D341Med (cell line): Measurements from ENCODE around the gene CYP4Z1.
"Not testable (repeated sequence)": the region's sequence is repeated elsewhere in the genome, so short reads cannot be mapped to it uniquely, and the experiment has no call there.

Source experiments
- DNase-seq: peaks from one replicate; pipeline ENCODE4 v3.0.0; 2012; ENCODE audit warnings: low spot score

Gene CYP4Z1, protein sequence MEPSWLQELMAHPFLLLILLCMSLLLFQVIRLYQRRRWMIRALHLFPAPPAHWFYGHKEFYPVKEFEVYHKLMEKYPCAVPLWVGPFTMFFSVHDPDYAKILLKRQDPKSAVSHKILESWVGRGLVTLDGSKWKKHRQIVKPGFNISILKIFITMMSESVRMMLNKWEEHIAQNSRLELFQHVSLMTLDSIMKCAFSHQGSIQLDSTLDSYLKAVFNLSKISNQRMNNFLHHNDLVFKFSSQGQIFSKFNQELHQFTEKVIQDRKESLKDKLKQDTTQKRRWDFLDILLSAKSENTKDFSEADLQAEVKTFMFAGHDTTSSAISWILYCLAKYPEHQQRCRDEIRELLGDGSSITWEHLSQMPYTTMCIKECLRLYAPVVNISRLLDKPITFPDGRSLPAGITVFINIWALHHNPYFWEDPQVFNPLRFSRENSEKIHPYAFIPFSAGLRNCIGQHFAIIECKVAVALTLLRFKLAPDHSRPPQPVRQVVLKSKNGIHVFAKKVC

GRCh38 chr1:47067097-47067594, at the start of gene CYP4Z1:
Gene CYP4Z1, plus strand, starts transcription at chr1:47067231. Its CDS starts 260 bp downstream, at chr1:47067491.
- no peak for DNase-seq

DNA sequence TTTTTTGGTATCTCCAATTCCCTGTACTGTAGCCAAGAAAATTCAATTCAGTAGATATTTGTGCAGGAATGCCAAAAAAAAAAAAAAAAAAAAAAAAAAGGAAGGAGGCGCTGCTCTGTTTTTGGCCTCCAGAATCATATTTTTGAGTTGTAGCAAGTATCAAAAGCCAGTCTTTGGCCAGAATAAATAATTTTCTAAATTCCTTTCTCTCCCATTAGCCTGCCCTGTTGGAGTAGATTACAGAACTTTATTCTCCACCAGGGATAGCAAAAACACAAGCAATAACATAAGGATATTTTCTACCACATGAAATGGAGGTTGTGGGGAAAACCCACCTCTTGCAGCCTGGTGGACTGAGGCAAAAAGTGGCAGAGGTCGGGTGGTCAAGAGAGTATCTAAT, 46.0 kb upstream of the CYP4Z1 start:
- DNase-seq, result no peak

GRCh38 chr1:47023268-47024140, 43.5 kb upstream of the CYP4Z1 start, which contains the start of gene CYP4X1:
Gene CYP4X1, plus strand, starts transcription at chr1:47023669. Its CDS starts 149 bp downstream, at chr1:47023818.
- DNase-seq, result peak; percentile 50

- no peak for DNase-seq
Measured at GRCh38 chr1:47024141-47024801, 42.8 kb upstream of the CYP4Z1 start.

DNA sequence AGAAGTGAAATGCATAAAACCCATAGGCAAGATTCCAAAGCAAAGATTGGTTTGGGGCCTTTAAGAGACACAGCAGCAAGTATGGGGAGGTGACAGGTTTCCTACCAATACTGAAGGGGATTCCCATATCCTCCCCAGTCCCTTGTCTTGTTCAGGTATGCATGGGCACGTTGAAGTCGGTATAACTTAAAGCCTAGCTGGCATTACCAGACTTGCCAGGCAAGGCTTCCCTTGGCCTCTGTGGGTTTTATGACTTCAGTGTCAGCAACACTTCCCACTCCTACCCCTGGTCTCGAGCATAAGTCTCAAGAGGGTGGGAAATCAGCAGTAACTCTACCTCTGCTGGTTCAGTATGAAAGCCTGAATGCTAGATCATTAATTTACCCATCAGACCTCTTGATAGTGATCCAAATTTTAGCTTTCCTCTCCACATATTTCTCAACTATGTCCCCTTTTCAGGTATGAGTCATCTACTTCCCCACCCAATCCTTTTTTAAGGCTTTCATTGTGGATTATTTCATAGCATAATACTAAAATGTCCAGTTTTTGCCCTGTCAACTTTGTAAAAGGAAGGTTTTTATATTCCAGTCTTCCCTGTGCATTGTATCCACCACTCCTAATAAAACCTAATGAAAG, 36.7 kb upstream of the CYP4Z1 start:
- DNase-seq, result no peak

DNA sequence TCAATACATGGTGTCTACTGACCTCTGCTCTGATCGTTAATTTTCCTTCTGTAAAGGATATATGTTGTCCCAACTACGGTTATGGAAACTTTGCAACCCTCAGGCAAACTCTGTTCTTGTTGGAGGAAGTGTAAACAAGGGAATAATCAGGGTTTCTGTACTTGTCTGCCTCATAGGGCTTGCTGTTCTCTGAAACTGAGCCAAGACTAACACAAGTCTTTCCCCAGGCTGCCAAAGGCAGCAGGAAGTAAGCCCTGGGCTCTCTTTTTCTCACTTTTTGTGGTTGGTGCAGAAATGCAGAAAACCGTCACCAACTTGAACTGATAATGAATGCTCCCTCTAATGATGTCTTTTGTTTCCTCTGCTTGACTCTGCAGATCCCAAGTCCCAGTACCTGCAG, 36.0 kb upstream of the CYP4Z1 start:
- no peak for DNase-seq

GRCh38 chr1:47031585-47031984, 35.4 kb upstream of the CYP4Z1 start:
- DNase-seq, result no peak

DNA sequence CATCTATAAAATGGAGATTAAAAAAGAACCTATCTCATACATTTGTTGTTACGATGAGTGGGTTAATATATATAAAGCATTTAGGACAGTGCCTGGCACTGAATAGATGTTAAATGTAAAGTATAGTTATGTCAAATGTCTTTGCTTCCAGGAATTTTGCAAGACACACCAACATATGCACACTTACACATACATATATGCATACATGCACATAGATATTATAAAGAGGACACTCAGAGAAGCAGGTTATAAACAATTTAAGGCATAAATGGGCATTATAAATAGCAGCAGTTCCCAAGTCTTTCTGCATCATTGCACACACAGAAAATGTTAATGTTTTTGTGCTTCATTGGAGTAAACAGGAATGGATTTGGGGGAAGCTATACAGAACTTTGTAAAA, 30.3 kb upstream of the CYP4Z1 start:
- no peak for DNase-seq

- DNase-seq, result no peak
Measured at GRCh38 chr1:47059376-47059775, 7.7 kb upstream of the CYP4Z1 start.

DNA sequence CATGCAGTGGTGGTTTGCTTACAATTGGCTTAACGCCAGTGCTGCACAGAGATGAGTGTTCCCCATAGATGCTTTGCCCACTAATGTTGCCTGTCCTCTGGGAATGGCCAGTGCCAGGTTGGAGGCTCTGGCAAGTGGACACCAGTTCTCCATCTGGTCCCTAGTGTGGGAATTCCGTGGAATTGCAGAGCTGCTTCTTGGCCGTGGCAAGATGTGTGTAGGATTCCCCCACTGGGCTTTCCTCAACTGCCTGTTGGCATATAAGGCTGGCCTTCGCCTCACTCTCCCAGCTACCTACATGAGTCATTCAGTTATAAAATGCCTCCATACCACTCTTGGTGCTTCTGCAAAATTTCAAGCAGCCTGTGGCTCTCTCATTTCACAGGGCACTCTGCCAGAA, 2.0 kb downstream of the CYP4Z1 start:
- DNase-seq, result not testable (repeated sequence)

- not testable (repeated sequence) for DNase-seq
Measured at GRCh38 chr1:47069509-47069908, 2.5 kb downstream of the CYP4Z1 start.

GRCh38 chr1:47089356-47089755, 22.3 kb downstream of the CYP4Z1 start:
- DNase-seq, result not testable (repeated sequence)

GRCh38 chr1:47091476-47091875, 24.4 kb downstream of the CYP4Z1 start:
- DNase-seq, result not testable (repeated sequence)

- DNase-seq, result no peak
Measured at GRCh38 chr1:47104816-47105215, 37.8 kb downstream of the CYP4Z1 start.

DNA sequence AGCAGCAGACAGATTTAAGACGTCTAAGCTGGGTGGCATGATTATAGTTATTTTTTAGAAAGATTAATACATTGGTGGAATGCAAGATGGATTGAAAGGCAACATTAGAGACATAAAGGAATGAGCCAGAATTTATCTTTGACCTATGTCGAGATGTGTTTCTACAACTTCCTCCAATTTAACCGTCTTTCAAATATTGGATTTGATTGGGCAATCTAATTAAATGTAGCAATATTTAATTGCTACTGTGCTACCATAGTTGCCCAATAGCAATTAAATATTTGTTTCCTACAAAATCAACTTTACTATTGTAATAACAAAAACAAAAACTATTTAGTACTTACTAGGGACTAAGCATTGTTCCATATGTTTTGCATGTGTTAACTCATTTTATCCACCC, 39.8 kb downstream of the CYP4Z1 start:
- DNase-seq, result no peak

DNA sequence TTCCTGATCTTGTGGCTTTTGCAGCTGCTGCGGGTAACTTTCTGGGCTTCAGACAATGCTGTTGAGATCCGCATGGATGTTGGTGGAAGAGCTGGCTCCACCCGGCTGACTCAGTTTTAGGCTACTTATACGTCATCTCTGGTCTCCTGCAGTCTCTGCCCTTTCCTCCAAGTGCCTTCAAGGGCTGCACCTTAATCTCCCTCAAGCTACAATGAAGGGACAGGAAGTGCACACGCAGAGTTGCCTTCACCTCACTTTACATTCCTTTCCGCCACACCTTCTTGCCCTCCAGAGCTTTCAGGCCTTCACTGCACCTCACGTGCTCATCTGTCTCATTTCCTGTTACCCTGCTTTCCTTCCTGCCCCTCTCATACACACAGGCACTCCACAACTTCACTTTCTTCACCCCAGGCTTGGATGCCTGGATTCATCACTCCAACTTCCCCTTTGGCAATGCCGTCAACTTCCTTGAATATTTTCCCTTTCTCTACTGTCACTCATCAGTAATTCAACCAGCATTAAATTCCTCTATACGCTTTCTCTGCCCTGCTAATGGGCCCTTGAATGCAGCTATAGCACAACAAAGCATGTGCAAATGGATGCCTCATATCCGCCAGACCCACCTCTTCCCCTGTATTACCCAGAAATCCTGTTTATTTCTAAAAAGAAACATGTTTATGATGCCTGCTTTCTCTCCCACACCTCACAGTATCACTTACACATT, 41.0 kb downstream of the CYP4Z1 start:
- not testable (repeated sequence) for DNase-seq

DNA sequence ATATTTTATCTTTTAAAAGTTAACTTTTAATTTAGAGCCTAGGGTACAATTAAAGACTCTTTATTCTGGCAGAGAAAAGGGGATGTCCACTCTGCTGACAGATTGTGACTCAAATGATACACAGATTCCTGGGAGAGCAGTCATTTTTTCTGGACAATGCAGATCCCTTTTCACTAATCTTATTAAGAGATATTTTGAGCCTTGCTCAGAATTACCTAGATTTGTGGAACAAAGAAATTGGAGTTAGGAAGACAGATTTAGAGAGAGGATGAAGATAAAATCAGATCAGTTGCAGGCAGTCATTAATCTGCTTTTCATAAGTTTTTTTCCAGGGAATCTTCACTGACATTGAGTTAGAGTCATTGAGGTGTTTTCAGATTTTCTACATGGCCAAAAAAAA, 42.5 kb downstream of the CYP4Z1 start:
- DNase-seq, result not testable (repeated sequence)

GRCh38 chr1:47113178-47113577, 46.1 kb downstream of the CYP4Z1 start:
- no peak for DNase-seq

GRCh38 chr1:47121039-47121438, 54.0 kb downstream of the CYP4Z1 start:
- not testable (repeated sequence) for DNase-seq

- DNase-seq, result not testable (repeated sequence)
Measured at GRCh38 chr1:47124834-47125233, 57.8 kb downstream of the CYP4Z1 start.

GRCh38 chr1:47126997-47127396, 60.0 kb downstream of the CYP4Z1 start:
- not testable (repeated sequence) for DNase-seq
